Type B pancreatic cell (in vitro differentiated cells): ENCODE results near the gene CC2D2A. TPM values are rescaled to one million over a fixed set of nuclear protein-coding genes. Genes with fewer than 3 reads are reported as not detected.

Source experiments
- DNase-seq: peaks from one replicate; pipeline ENCODE4 v3.0.0; 2021; ENCODE audit warnings: mixed read lengths; ENCODE audit not compliant: unreplicated experiment; ENCODE audit errors: extremely low spot score
- H3K27ac Mint-ChIP-seq: 2 replicates; pipeline ENCODE4 v1.8.0; 2021; ENCODE audit warnings: mild to moderate bottlenecking, mixed read lengths
- H3K27me3 Mint-ChIP-seq: 2 replicates; pipeline ENCODE4 v1.8.0; 2021; ENCODE audit warnings: mixed read lengths
- H3K36me3 Mint-ChIP-seq: 2 replicates; pipeline ENCODE4 v1.8.0; 2021; ENCODE audit warnings: mixed read lengths
- H3K4me1 Mint-ChIP-seq: one replicate; pipeline ENCODE4 v1.8.0; 2021; ENCODE audit warnings: mixed read lengths; ENCODE audit not compliant: unreplicated experiment
- H3K4me3 Mint-ChIP-seq: 2 replicates; pipeline ENCODE4 v1.8.0; 2021; ENCODE audit warnings: mild to moderate bottlenecking, mixed read lengths
- H3K9me3 Mint-ChIP-seq: 2 replicates; pipeline ENCODE4 v1.8.0; 2021; ENCODE audit warnings: mixed read lengths
- CTCF ChIP-seq: fragments of 200-600 bp; sonication (generic); conservative IDR thresholded peaks from 2 replicates; pipeline ENCODE4 v1.5.0; 2021; ENCODE audit warnings: antibody characterized with exemption, mild to moderate bottlenecking
- total RNA-seq: library from RNA; stranded (reverse); gene quantifications from 2 replicates; pipeline ENCODE4 v1.2.1, GENCODE V29; 2021; ENCODE audit warnings: low replicate concordance

The CC2D2A gene
- total RNA-seq, 1 donor from 2014 or later, result 27.8 TPM

GRCh38 chr4:15543537-15544247 lies 74.0 kb downstream of the CC2D2A start:
- Mint-ChIP-seq H3K27ac (no peak overlapping the region), H3K9me3 (no peaks in the 10 kb centered on the region), H3K4me1 (no peaks in the 10 kb centered on the region), H3K36me3 (peaks cover 32% of the 10 kb centered on the region), H3K4me3 (no peak overlapping the region), H3K27me3 (no peaks in the 10 kb centered on the region)
- TF ChIP-seq CTCF, result no peak
- DNase-seq, result no peak

GRCh38 chr4:15544248-15544729 lies 74.6 kb downstream of the CC2D2A start:
- peaks cover 32% of the 10 kb centered on the region for H3K36me3 Mint-ChIP-seq
- no peak for DNase-seq
- no peaks in the 10 kb centered on the region for H3K4me1 Mint-ChIP-seq
- no peaks in the 10 kb centered on the region for H3K27me3 Mint-ChIP-seq
- no peak for TF ChIP-seq CTCF
- no peak overlapping the region for H3K4me3 Mint-ChIP-seq
- H3K9me3 Mint-ChIP-seq, result no peaks in the 10 kb centered on the region
- H3K27ac Mint-ChIP-seq, result no peak overlapping the region

DNA sequence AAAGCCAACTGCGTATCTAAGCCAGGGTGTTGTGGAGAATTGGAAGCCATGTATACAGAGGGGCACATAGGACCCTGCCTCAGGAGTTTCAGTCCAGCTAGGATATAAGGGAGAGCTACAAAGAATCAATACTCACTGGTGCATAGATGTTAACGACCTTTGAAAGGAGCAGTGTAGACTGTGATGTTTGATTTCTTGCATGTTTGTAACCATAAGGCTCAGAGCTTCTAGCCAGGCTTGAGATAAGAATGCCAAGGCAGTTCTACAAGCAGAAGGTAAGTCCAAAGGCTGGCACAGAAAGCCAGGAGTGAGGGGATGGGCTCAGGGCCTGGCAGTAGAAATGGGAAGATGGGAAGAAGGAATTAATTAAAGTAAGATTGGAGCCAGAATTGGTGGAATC lies 75.7 kb downstream of the CC2D2A start:
- no peak for DNase-seq
- no peaks in the 10 kb centered on the region for H3K27me3 Mint-ChIP-seq
- no peaks in the 10 kb centered on the region for H3K9me3 Mint-ChIP-seq
- H3K4me1 Mint-ChIP-seq, result no peaks in the 10 kb centered on the region
- no peak overlapping the region for H3K27ac Mint-ChIP-seq
- H3K4me3 Mint-ChIP-seq, result no peak overlapping the region
- TF ChIP-seq CTCF, result no peak
- peaks cover 37% of the 10 kb centered on the region for H3K36me3 Mint-ChIP-seq

- Mint-ChIP-seq H3K27ac (no peak overlapping the region), H3K4me3 (no peak overlapping the region), H3K9me3 (no peaks in the 10 kb centered on the region), H3K27me3 (no peaks in the 10 kb centered on the region), H3K4me1 (no peaks in the 10 kb centered on the region), H3K36me3 (peaks cover 27% of the 10 kb centered on the region)
- no peak for TF ChIP-seq CTCF
- no peak for DNase-seq
These were observed 77.7 kb downstream of the CC2D2A start for GRCh38 chr4:15547392-15547791.

DNA sequence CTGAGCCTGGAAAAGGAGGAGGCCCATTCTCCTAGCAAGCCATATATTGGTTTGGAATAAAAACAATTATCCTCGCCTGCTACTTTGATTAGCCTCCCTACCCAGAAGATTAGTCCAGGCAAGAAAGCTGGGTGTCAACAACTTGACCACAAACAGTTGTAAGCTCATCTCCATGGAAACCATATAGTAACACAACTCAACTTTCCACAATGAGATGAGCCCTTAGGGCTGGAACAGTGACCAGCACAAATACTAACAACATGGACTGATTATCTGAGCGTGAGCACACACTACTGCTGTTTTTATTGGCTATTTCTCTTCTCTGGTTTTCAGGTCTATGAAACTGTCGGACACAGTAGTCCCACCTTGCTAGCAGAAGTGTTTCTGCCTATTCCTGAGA lies 80.8 kb downstream of the CC2D2A start:
- TF ChIP-seq CTCF, result no peak
- no peaks in the 10 kb centered on the region for H3K27me3 Mint-ChIP-seq
- H3K36me3 Mint-ChIP-seq, result peaks cover 23% of the 10 kb centered on the region
- no peak overlapping the region for H3K4me3 Mint-ChIP-seq
- no peaks in the 10 kb centered on the region for H3K4me1 Mint-ChIP-seq
- no peaks in the 10 kb centered on the region for H3K9me3 Mint-ChIP-seq
- no peak for DNase-seq
- H3K27ac Mint-ChIP-seq, result no peak overlapping the region
